ENCODE measurements around the gene KCNE2. TPM values are rescaled to one million over a fixed set of nuclear protein-coding genes. Genes with fewer than 3 reads are reported as not detected.

Gene KCNE2
- total RNA-seq, 1 donor from 2014 or later = 1.6 TPM

DNA sequence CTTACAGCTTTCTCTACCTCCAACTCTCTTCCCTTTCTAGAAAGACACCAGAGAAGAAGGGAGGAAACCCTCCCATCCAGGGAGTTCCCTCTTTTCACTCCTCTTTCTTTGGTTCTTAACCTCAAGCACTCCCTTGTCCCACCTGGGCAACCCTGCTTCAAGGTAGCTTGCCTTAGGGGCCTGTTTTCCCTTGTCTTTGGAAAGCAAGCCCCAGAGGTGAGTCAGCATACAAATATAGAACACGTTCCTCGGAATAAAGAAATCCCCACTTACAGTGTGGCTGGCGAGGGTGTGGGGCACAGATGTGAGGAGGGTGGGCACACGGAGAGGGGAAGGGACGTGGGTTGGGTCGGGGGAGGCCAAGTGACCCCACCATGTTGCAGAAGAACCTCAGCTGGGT lies 26.1 kb upstream of the KCNE2 start:
- H3K36me3 ChIP-seq (ENCODE audit: control insufficient read depth in 3 of 3, insufficient read depth in 3 of 3, low read length in 3 of 3) = no peaks in the 10 kb centered on the region
- peaks cover 0 to 18% (median 14%) of the 10 kb centered on the region in 3 donors for H3K4me1 ChIP-seq (ENCODE audit: control insufficient read depth in 3 of 3, insufficient read depth in 3 of 3, low read length in 3 of 3)
- peak overlapping the region in 1 of 3 donors; percentile 29 for H3K4me3 ChIP-seq (ENCODE audit: low read length in 3 of 3)
- H3K9me3 ChIP-seq (ENCODE audit: control insufficient read depth in 3 of 3, low read length in 3 of 3) = no peaks in the 10 kb centered on the region
- peak overlapping the region in 1 of 3 donors; percentile 16 for H3K9ac ChIP-seq (ENCODE audit: low read depth in 1 of 3, low read length in 3 of 3)
- no peaks in the 10 kb centered on the region for H3K27me3 ChIP-seq (ENCODE audit: control insufficient read depth in 3 of 3, insufficient read depth in 3 of 3, low read length in 3 of 3)
- no peak overlapping the region for H3K27ac ChIP-seq (ENCODE audit: low read depth, low read length)

DNA sequence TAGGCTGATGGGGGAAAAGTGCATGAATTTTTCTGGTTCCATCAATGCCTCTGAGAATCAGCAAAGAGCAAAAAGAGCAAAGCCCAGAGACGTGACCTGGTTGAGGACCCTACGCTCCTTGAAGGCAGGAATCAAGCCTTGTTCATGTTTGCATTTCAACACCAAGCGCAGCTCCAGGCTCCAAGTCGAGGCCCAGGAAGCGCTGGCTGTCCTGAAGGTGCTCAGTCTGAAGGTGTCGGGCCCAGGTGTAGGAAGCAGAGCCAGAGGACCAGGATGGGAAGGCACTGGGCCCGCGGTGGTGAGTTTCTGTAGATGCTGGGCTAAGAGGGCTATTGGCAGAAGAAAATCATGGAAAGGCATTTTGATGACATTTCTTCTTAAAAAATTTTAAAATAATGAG lies 25.6 kb upstream of the KCNE2 start:
- Histone ChIP-seq H3K9me3 (ENCODE audit: control insufficient read depth in 3 of 3, low read length in 3 of 3) (no peaks in the 10 kb centered on the region), H3K4me3 (ENCODE audit: low read length in 3 of 3) (no peak overlapping the region), H3K9ac (ENCODE audit: low read depth in 1 of 3, low read length in 3 of 3) (no peak overlapping the region), H3K4me1 (ENCODE audit: control insufficient read depth in 3 of 3, insufficient read depth in 3 of 3, low read length in 3 of 3) (peaks cover 0 to 18% (median 14%) of the 10 kb centered on the region in 3 donors), H3K27ac (ENCODE audit: low read depth, low read length) (no peak overlapping the region), H3K27me3 (ENCODE audit: control insufficient read depth in 3 of 3, insufficient read depth in 3 of 3, low read length in 3 of 3) (no peaks in the 10 kb centered on the region), H3K36me3 (ENCODE audit: control insufficient read depth in 3 of 3, insufficient read depth in 3 of 3, low read length in 3 of 3) (no peaks in the 10 kb centered on the region)

DNA sequence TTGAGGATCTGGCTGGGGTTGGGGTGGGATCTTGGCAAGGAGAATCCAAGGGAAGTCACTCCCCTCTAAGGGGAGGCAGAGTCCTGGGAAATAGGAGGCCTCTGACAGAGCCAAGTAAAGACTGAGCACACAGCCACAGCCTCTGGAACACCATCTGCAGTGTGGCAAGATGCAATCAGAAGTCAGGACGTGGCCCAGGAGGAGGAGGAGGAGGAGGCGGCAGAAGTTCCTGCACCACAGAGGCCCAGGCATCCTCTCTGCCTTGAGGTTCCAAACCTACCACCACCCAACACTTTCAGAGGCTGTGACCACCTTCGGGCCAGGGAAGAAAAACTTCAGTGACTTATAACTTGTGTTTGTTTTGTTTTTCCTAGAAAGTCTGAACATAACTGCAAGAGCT lies 23.7 kb upstream of the KCNE2 start:
- H3K9me3 ChIP-seq (ENCODE audit: control insufficient read depth in 3 of 3, low read length in 3 of 3) = no peaks in the 10 kb centered on the region
- peaks cover 0 to 22% (median 14%) of the 10 kb centered on the region in 3 donors for H3K4me1 ChIP-seq (ENCODE audit: control insufficient read depth in 3 of 3, insufficient read depth in 3 of 3, low read length in 3 of 3)
- H3K4me3 ChIP-seq (ENCODE audit: low read length in 3 of 3) = no peak overlapping the region
- no peaks in the 10 kb centered on the region for H3K27me3 ChIP-seq (ENCODE audit: control insufficient read depth in 3 of 3, insufficient read depth in 3 of 3, low read length in 3 of 3)
- no peaks in the 10 kb centered on the region for H3K36me3 ChIP-seq (ENCODE audit: control insufficient read depth in 3 of 3, insufficient read depth in 3 of 3, low read length in 3 of 3)
- no peak overlapping the region for H3K9ac ChIP-seq (ENCODE audit: low read depth in 1 of 3, low read length in 3 of 3)
- H3K27ac ChIP-seq (ENCODE audit: low read depth, low read length) = no peak overlapping the region

DNA sequence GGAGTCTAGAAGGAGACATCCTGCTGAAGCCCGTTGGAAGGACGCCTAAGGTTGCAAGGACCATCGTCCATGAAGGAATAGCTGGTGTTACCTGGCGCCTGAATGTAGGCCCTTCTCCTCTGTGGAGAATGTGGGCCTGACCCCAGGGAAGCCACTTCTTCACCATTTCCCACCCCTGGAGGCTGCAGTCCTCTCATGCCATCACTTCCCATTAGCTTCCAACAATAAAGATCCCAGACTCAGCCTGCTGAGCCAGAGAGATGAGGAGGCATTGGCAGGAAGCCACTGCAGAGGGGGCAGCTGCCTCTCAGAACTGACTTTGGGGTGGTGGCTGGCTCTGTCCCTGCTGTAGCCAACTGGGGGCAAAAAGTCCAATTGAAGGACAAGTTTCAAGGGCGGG lies 21.3 kb upstream of the KCNE2 start:
- no peak overlapping the region for H3K4me3 ChIP-seq (ENCODE audit: low read length in 3 of 3)
- no peak overlapping the region for H3K9ac ChIP-seq (ENCODE audit: low read depth in 1 of 3, low read length in 3 of 3)
- H3K4me1 ChIP-seq (ENCODE audit: control insufficient read depth in 3 of 3, insufficient read depth in 3 of 3, low read length in 3 of 3) = peaks cover 0 to 27% (median 25%) of the 10 kb centered on the region in 3 donors
- no peaks in the 10 kb centered on the region for H3K9me3 ChIP-seq (ENCODE audit: control insufficient read depth in 3 of 3, low read length in 3 of 3)
- H3K27ac ChIP-seq (ENCODE audit: low read depth, low read length) = no peak overlapping the region
- H3K36me3 ChIP-seq (ENCODE audit: control insufficient read depth in 3 of 3, insufficient read depth in 3 of 3, low read length in 3 of 3) = no peaks in the 10 kb centered on the region
- no peaks in the 10 kb centered on the region for H3K27me3 ChIP-seq (ENCODE audit: control insufficient read depth in 3 of 3, insufficient read depth in 3 of 3, low read length in 3 of 3)

DNA sequence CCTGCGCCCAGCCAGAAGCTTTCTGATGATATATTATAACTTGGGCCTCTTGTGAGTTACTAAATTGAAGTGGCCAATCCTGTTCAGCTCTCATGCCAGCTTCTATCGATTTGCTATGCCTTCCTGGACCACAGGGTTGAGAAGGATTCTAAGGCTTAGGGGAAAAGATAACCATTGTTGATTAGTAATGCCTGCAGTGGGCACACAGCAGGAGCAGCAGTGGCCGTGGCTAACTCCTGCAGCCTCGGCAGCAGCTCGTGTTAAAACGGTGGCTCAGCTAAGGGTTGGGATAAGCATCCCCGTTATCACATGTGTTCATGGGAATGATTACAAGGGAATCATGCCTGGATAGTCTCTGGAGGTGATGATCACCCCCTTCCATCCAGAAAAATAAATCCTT lies 20.5 kb upstream of the KCNE2 start:
- Histone ChIP-seq H3K36me3 (ENCODE audit: control insufficient read depth in 3 of 3, insufficient read depth in 3 of 3, low read length in 3 of 3) (no peaks in the 10 kb centered on the region), H3K27me3 (ENCODE audit: control insufficient read depth in 3 of 3, insufficient read depth in 3 of 3, low read length in 3 of 3) (no peaks in the 10 kb centered on the region), H3K4me1 (ENCODE audit: control insufficient read depth in 3 of 3, insufficient read depth in 3 of 3, low read length in 3 of 3) (peaks cover 0 to 23% (median 19%) of the 10 kb centered on the region in 3 donors), H3K27ac (ENCODE audit: low read depth, low read length) (no peak overlapping the region), H3K9me3 (ENCODE audit: control insufficient read depth in 3 of 3, low read length in 3 of 3) (no peaks in the 10 kb centered on the region), H3K9ac (ENCODE audit: low read depth in 1 of 3, low read length in 3 of 3) (no peak overlapping the region), H3K4me3 (ENCODE audit: low read length in 3 of 3) (no peak overlapping the region)

DNA sequence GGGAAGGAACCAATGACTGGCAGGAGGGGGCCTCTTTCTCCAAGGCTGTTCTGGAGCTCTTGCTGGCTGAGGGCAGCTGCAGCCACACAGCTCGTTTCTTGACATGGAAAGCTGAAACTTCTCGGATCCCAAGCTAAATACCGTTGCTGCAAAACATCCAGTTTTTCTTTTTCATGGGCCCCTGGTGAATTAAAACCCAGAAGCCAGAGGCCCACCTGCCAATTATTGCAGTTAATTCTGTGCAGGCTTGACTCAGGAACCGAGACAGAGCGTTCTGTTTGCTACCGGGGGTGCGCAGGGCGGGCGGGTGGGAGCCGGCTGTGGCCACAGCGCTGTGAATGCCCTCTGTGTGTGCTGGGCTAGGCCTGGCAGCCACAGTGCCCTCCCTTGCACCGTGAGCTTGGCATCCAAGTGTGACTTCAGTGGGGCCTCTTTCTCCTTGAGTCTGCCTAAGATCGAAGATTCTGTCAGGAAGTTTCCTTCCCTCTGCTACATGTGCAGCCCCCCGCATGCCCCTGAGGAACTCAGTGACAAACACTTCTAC lies 19.9 kb upstream of the KCNE2 start:
- Histone ChIP-seq H3K36me3 (ENCODE audit: control insufficient read depth in 3 of 3, insufficient read depth in 3 of 3, low read length in 3 of 3) (no peaks in the 10 kb centered on the region), H3K4me3 (ENCODE audit: low read length in 3 of 3) (no peak overlapping the region), H3K27me3 (ENCODE audit: control insufficient read depth in 3 of 3, insufficient read depth in 3 of 3, low read length in 3 of 3) (no peaks in the 10 kb centered on the region), H3K4me1 (ENCODE audit: control insufficient read depth in 3 of 3, insufficient read depth in 3 of 3, low read length in 3 of 3) (peaks cover 0 to 23% (median 19%) of the 10 kb centered on the region in 3 donors), H3K9ac (ENCODE audit: low read depth in 1 of 3, low read length in 3 of 3) (no peak overlapping the region), H3K27ac (ENCODE audit: low read depth, low read length) (no peak overlapping the region), H3K9me3 (ENCODE audit: control insufficient read depth in 3 of 3, low read length in 3 of 3) (no peaks in the 10 kb centered on the region)

DNA sequence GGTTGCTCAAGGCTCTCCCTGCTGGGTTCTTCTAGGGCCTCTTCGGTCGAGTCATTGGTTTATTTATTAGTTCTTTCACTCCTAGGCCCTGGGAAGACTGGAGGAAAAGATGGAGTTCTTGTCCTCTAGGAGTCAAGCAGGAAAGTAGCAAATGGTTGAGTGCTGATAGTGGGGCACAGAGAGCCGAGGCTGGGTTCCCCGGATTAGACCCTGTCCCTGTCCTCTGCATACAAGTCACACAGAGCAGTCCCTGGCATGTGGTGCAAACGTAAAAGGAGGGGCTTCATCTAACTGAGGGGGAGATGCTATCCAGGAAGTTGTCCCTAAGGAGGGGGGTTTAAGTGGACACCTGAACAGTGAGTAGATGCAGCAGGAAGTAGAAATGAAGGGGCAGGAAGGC lies 19.2 kb upstream of the KCNE2 start:
- H3K4me1 ChIP-seq (ENCODE audit: control insufficient read depth in 3 of 3, insufficient read depth in 3 of 3, low read length in 3 of 3) = peaks cover 0 to 23% (median 19%) of the 10 kb centered on the region in 3 donors
- no peak overlapping the region for H3K27ac ChIP-seq (ENCODE audit: low read depth, low read length)
- no peaks in the 10 kb centered on the region for H3K27me3 ChIP-seq (ENCODE audit: control insufficient read depth in 3 of 3, insufficient read depth in 3 of 3, low read length in 3 of 3)
- H3K4me3 ChIP-seq (ENCODE audit: low read length in 3 of 3) = no peak overlapping the region
- H3K9ac ChIP-seq (ENCODE audit: low read depth in 1 of 3, low read length in 3 of 3) = no peak overlapping the region
- no peaks in the 10 kb centered on the region for H3K9me3 ChIP-seq (ENCODE audit: control insufficient read depth in 3 of 3, low read length in 3 of 3)
- H3K36me3 ChIP-seq (ENCODE audit: control insufficient read depth in 3 of 3, insufficient read depth in 3 of 3, low read length in 3 of 3) = no peaks in the 10 kb centered on the region

DNA sequence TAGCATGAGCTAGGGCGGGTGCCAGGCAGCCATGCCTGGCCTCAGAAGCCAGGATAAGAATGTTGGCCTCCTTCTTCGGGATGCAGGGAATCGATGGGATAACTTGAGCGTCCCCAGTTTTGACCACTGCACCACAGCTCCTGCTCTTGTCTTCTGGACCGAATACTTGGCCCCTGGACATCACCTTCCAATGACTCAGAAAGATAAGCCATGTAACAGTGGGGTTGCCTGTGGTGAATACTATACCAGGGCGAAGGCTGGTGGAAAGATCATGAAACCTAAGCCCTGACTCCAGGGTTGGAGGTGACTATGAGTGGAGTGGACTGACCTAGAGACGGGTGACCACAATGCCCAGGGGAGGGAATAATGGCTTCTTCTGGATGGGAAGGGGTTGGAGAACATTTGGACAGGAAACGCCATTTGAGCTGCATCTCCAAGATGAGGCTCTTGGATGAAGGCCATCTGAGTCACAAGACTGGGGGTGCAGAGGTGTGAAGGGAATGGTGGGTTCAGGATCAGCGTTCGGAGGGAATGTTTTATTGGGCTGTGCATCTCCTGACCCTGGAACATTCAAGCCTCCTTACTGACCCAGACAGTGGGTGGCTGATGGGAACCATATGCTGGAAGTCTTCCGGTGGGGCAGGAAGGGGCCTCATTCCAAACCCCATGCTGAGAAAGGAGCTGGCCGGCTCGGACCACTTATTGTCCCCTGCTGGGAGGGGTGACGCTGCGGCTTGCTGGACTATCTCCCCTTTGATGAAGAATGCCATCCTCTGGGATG lies 18.5 kb upstream of the KCNE2 start:
- H3K9ac ChIP-seq (ENCODE audit: low read depth in 1 of 3, low read length in 3 of 3) = no peak overlapping the region
- H3K36me3 ChIP-seq (ENCODE audit: control insufficient read depth in 3 of 3, insufficient read depth in 3 of 3, low read length in 3 of 3) = no peaks in the 10 kb centered on the region
- H3K9me3 ChIP-seq (ENCODE audit: control insufficient read depth in 3 of 3, low read length in 3 of 3) = no peaks in the 10 kb centered on the region
- H3K27me3 ChIP-seq (ENCODE audit: control insufficient read depth in 3 of 3, insufficient read depth in 3 of 3, low read length in 3 of 3) = no peaks in the 10 kb centered on the region
- peak overlapping the region; percentile 42 for H3K27ac ChIP-seq (ENCODE audit: low read depth, low read length)
- H3K4me3 ChIP-seq (ENCODE audit: low read length in 3 of 3) = no peak overlapping the region
- H3K4me1 ChIP-seq (ENCODE audit: control insufficient read depth in 3 of 3, insufficient read depth in 3 of 3, low read length in 3 of 3) = peaks cover 0 to 21% (median 19%) of the 10 kb centered on the region in 3 donors

DNA sequence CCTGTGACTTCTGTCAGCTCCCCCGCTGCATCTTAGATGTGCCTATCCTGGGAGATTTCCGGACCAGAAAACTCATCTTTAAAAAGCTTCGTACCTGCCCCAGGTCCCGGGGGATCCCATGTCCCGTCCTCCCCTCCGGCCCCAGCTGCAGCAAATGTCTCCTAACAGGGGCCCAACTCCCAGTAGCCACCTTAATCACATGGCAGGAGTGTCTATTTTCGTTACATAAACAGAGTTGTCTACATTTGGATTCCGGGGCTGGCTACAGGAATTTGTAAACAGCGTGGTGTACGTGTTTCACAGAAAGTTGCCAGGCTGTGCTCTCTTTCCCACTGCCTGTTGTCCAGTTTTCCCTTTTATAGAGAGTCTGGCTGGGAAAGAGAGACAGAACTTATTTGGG lies 17.9 kb upstream of the KCNE2 start:
- peaks cover 0 to 21% (median 19%) of the 10 kb centered on the region in 3 donors for H3K4me1 ChIP-seq (ENCODE audit: control insufficient read depth in 3 of 3, insufficient read depth in 3 of 3, low read length in 3 of 3)
- no peak overlapping the region for H3K4me3 ChIP-seq (ENCODE audit: low read length in 3 of 3)
- no peaks in the 10 kb centered on the region for H3K27me3 ChIP-seq (ENCODE audit: control insufficient read depth in 3 of 3, insufficient read depth in 3 of 3, low read length in 3 of 3)
- H3K27ac ChIP-seq (ENCODE audit: low read depth, low read length) = peak overlapping the region; percentile 42
- H3K36me3 ChIP-seq (ENCODE audit: control insufficient read depth in 3 of 3, insufficient read depth in 3 of 3, low read length in 3 of 3) = no peaks in the 10 kb centered on the region
- no peaks in the 10 kb centered on the region for H3K9me3 ChIP-seq (ENCODE audit: control insufficient read depth in 3 of 3, low read length in 3 of 3)
- H3K9ac ChIP-seq (ENCODE audit: low read depth in 1 of 3, low read length in 3 of 3) = no peak overlapping the region

DNA sequence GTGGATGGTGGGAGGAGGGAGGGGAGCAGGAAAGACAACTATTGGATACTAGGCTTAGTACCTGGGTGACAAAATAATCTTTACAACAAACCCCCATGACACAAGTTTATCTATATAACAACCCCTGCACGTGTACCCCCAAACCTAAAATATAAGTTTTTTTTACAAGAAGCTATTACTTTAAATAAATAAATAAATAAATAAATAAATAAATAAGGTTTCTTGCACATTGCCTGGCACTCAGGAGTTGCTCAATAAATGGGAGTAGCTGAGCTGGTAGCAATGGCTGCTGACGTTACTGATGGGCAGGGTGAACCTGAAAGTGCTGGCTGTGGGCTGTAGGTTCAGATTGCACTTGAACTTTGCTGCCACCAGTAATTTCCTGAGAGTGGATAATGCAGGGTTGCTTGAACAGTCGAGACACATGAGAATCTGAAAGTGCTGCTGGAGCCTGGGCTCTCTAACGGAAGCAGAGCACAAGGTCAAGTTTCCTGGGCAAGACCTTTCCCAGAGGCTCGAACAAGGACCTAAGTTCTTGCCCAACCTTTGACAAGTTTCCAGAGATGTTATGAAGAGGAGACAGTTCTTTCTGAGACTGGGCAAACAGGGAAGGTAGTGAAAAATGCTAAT lies 14.8 kb upstream of the KCNE2 start:
- peaks cover 0 to 21% (median 19%) of the 10 kb centered on the region in 3 donors for H3K4me1 ChIP-seq (ENCODE audit: control insufficient read depth in 3 of 3, insufficient read depth in 3 of 3, low read length in 3 of 3)
- no peak overlapping the region for H3K4me3 ChIP-seq (ENCODE audit: low read length in 3 of 3)
- no peak overlapping the region for H3K27ac ChIP-seq (ENCODE audit: low read depth, low read length)
- no peaks in the 10 kb centered on the region for H3K36me3 ChIP-seq (ENCODE audit: control insufficient read depth in 3 of 3, insufficient read depth in 3 of 3, low read length in 3 of 3)
- H3K9me3 ChIP-seq (ENCODE audit: control insufficient read depth in 3 of 3, low read length in 3 of 3) = no peaks in the 10 kb centered on the region
- no peaks in the 10 kb centered on the region for H3K27me3 ChIP-seq (ENCODE audit: control insufficient read depth in 3 of 3, insufficient read depth in 3 of 3, low read length in 3 of 3)
- H3K9ac ChIP-seq (ENCODE audit: low read depth in 1 of 3, low read length in 3 of 3) = no peak overlapping the region
